Spinal cord (tissue), 10 donors: ENCODE data around the gene USP37. TPM values are rescaled to one million over a fixed set of nuclear protein-coding genes. Genes with fewer than 3 reads are reported as not detected.

Experiments used
- DNase-seq, 6 donors: peaks; one replicate each; pipeline versions ENCODE4 v3.0.0 to v3.0.0-alpha.2; 2013 to 2015; ENCODE audit warnings: low spot score in 6 of 6, low read depth in 4 of 6
- H3K27ac ChIP-seq: one replicate; pipeline ENCODE4 v1.5.1; 2013; ENCODE audit warnings: low read depth, low read length, control low read depth
- H3K27me3 ChIP-seq: one replicate; pipeline ENCODE4 v1.6.1; 2013; ENCODE audit warnings: low read length; ENCODE audit not compliant: control insufficient read depth, insufficient read depth
- H3K36me3 ChIP-seq: one replicate; pipeline ENCODE4 v1.6.1; 2013; ENCODE audit warnings: low read length; ENCODE audit not compliant: control insufficient read depth, insufficient read depth
- H3K4me1 ChIP-seq: one replicate; pipeline ENCODE4 v1.6.1; 2013; ENCODE audit warnings: low read length; ENCODE audit not compliant: control insufficient read depth, insufficient read depth
- H3K4me3 ChIP-seq: one replicate; pipeline ENCODE4 v1.5.1; 2013; ENCODE audit warnings: low read depth, low read length, control low read depth
- H3K9me3 ChIP-seq: one replicate; pipeline ENCODE4 v1.6.1; 2013; ENCODE audit warnings: low read length; ENCODE audit not compliant: control insufficient read depth, insufficient read depth
- WGBS: methylation state at CpG from one replicate; pipeline ENCODE4 v1.1.5; 2013; ENCODE audit warnings: missing lambda C conversion rate; ENCODE audit not compliant: insufficient coverage; 5-methylcytosine and 5-hydroxymethylcytosine counted together
- polyA plus RNA-seq, 2 donors: library from polyadenylated mRNA; unstranded; fragments of 120-200 nt; gene quantifications; one replicate each; pipeline ENCODE4 v1.2.1, GENCODE V29; 2013; ENCODE audit not compliant: insufficient read length in 2 of 2
- total RNA-seq, 2 donors: library from RNA; depleted of rRNA in 1 of 2; stranded (reverse); fragments of 120-200 nt in 1 of 2; fragments of >200 nt in 1 of 2; gene quantifications; one replicate each; pipeline versions ENCODE4 v1.2.3 to v1.2.4, GENCODE V29; 2013 to 2014
- donor health status: healthy.

USP37 gene
- total and polyA plus RNA-seq, 4 donors = 8.7 to 29.7 (median 13.4) TPM

DNA sequence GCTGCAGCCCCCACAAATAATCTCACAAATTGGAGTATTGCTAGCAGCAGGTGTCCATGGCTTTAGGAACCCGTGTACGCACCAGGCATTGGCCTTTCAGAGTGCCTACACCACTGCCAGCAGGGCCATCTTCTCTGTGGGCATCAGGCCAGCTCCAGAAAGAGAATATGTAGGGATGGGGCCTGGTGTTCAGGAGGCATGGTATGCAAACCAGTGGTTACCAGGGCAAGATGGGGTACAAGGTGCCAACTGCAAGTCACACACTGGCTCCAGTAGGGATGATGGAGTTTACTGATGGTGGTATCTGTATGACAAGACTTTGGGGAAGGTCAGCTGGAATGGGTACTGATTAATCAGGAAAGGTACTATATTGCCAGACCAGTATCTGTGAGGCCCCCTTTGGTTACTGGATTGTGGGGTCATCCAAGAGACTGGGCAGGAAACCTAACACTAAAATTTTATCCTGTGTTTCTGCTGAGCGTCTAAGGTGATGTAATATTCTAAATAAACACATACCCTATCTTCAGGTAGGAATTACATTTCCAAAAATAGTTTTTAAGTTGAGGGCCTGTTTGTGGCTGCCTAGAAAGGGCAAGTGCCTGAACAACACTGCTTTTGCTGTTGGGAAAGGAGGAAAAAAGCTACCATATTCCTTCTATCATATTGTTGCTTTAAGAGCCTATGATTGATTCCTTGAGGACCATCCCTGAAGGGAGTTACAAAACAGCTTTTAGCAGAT lies 9.5 kb upstream of the USP37 start:
- DNase-seq = no peak
- Histone ChIP-seq H3K27ac (no peak overlapping the region), H3K36me3 (peaks cover 15% of the 10 kb centered on the region), H3K4me3 (no peak overlapping the region), H3K27me3 (no peaks in the 10 kb centered on the region), H3K4me1 (no peaks in the 10 kb centered on the region), H3K9me3 (no peaks in the 10 kb centered on the region)
- 90% methylated on average over 2 of the region's 3 CpGs for WGBS

DNA sequence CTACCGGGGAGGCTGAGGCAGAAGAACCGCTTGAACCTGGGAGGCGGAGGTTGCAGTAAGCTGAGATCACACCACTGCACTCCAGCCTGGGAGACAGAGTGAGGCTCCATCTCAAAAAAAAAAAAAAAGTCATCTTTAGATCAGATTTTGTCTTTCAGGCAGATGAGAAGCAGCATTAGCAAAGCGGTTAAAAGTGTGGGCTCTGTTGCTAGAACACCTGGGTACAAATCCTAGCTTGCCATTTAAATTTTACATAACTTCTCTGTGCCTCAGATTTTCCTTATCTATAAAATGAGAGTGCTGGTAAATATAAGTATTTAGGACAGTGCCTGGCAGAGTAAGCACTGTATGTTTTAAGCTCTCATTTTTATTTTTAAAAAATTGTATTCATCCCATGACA lies 8.7 kb upstream of the USP37 start:
- peaks cover 16% of the 10 kb centered on the region for H3K36me3 ChIP-seq
- WGBS = 100% methylated on average over 4 of the region's 4 CpGs
- H3K4me3 ChIP-seq = no peak overlapping the region
- H3K27ac ChIP-seq = no peak overlapping the region
- no peak for DNase-seq
- no peaks in the 10 kb centered on the region for H3K27me3 ChIP-seq
- no peaks in the 10 kb centered on the region for H3K9me3 ChIP-seq
- no peaks in the 10 kb centered on the region for H3K4me1 ChIP-seq

DNA sequence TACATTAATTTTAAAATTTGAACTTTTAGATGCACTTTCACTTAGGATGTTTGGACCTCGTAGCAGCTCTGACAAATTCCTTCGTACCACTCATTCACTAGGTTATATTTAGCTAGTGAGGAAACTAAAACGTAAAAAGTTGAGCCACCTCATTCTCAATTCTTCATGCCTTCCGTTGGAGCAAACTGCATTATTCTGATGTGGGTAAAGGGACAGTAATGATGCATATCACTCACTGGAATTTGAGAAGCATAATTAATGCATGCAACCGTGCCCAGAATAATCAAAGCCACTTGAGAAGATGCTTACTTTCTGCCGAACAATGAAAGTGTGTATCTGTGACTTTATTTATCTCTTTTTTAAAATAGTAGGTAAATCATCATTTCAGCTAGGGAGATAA lies 2.7 kb upstream of the USP37 start:
- DNase-seq = no peak
- Histone ChIP-seq H3K4me3 (no peak overlapping the region), H3K9me3 (no peaks in the 10 kb centered on the region), H3K27ac (no peak overlapping the region), H3K4me1 (peaks cover 11% of the 10 kb centered on the region), H3K27me3 (no peaks in the 10 kb centered on the region), H3K36me3 (peaks cover 9% of the 10 kb centered on the region)
- WGBS = no CpG with 5 or more reads among the region's 6 CpGs

DNA sequence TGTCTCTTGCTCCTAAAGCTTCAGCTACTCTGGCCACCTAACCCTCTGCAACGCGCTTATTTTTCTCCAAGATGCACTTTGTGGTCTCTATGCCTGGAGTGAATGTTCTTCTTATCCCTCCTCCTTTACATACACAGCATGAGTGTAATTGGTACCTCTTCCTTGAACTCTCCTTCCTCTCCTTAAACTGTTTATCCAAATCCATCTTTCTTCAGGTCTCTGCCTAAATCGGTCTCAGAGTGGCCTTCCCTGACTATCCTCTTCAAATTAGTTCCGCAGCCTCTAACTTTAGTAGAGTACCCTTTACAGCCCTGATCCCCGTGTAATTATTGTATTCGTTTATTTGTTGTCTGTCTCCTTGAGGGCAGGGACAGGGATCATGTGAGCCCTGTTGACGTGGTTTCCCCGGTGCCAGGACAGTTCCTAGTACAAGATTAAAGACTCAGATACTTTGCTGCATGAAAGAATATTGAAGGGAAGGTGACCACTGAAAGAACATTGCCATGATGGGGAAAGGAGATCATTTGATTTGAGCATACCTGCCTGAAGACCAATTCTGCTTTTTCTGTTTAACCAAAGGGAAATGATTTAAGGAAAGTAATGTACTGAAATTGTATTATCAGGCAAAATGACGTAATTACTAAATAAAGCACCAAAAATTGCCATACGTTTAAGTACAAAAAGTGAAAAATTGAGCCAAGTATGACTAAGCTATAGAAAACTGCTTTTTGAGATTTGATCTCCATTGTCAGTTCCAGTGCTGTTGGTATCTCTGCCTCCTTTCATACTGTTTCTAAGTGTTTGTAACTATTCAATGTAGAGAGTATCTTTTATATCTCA lies 1.7 kb upstream of the USP37 start:
- peaks cover 11% of the 10 kb centered on the region for H3K4me1 ChIP-seq
- H3K27me3 ChIP-seq = no peaks in the 10 kb centered on the region
- peak overlapping the region; percentile 97 for H3K27ac ChIP-seq
- DNase-seq = peak in 2 of 6 donors; percentile 4 to 9
- H3K4me3 ChIP-seq = peak overlapping the region; percentile 89
- peaks cover 8% of the 10 kb centered on the region for H3K36me3 ChIP-seq
- H3K9me3 ChIP-seq = no peaks in the 10 kb centered on the region
- 0% methylated on average over 6 of the region's 10 CpGs for WGBS

DNA sequence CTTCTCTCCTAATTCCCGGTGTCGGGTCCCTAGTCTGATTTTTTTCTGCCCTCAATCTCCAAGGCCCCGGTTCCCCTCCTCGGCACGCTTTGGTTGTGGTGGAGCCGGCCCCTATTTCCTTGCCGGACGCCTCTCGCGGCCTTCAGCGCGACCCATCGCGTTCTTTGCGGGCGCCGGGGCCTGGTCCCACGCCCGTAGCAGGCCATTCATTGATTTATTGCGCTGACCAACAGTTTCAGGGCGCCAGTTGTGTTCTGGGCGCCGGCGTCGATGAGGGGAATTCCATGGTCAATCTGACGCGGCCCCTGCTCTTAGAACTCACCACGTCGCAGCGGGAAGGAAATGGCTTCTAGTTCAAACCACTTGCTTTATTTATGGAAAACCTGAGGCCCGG lies 884 bp upstream of the USP37 start:
- Histone ChIP-seq H3K4me3 (peak overlapping the region; percentile 89), H3K9me3 (no peaks in the 10 kb centered on the region), H3K27me3 (no peaks in the 10 kb centered on the region), H3K36me3 (peaks cover 8% of the 10 kb centered on the region), H3K27ac (peak overlapping the region; percentile 97), H3K4me1 (peaks cover 11% of the 10 kb centered on the region)
- under 1% methylated on average over 29 of the region's 31 CpGs for WGBS
- DNase-seq = peak in 3 of 6 donors; percentile 13 to 49 (median 20)

DNA sequence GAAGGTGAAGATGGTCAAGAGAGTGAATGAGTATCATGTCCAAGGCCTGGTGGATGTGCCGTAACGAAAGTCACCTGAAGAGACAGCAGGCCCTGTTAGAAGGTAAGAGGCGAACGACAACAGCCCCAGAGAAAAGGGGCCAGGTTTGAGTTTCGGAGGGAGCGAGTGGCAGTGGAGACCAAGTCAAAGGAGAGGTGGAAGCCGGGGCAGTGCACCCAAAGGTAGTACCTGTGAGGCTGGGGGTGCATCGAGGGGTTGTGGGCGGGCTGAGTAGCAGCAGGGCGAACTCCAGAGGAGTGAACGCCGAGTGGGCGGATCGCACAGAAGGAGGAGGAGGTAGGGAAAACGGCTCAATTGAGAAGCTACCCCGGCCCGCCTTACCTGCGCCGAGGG lies 358 bp downstream of the USP37 start:
- Histone ChIP-seq H3K36me3 (peaks cover 8% of the 10 kb centered on the region), H3K27ac (peak overlapping the region; percentile 97), H3K4me1 (peaks cover 11% of the 10 kb centered on the region), H3K4me3 (peak overlapping the region; percentile 89), H3K27me3 (no peaks in the 10 kb centered on the region), H3K9me3 (no peaks in the 10 kb centered on the region)
- under 1% methylated on average over 19 of the region's 19 CpGs for WGBS
- peak in 1 of 6 donors; percentile 2 for DNase-seq

DNA sequence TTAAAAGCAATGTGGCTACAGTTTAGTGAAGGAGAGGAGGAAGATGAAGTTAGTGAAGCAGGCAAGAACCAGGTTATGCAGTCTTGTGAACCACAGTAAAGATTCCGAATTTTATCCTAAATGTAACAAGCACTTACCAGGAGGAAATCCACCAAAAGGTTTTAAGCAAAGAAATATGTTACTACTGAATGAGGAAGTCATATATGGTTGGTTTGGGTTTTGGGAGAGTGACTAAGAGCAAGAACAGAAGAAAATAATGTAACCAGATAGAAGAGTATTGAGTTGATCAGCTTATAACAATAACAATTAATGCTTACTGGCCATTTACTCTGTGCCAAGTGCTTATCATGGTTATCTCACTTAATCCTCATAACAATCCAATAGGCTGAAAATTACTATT lies 1.9 kb downstream of the USP37 start:
- Histone ChIP-seq H3K27me3 (no peaks in the 10 kb centered on the region), H3K4me1 (peaks cover 10% of the 10 kb centered on the region), H3K27ac (no peak overlapping the region), H3K9me3 (no peaks in the 10 kb centered on the region), H3K4me3 (no peak overlapping the region), H3K36me3 (peaks cover 5% of the 10 kb centered on the region)
- DNase-seq = no peak
- no CpG with 5 or more reads among the region's 1 CpG for WGBS

DNA sequence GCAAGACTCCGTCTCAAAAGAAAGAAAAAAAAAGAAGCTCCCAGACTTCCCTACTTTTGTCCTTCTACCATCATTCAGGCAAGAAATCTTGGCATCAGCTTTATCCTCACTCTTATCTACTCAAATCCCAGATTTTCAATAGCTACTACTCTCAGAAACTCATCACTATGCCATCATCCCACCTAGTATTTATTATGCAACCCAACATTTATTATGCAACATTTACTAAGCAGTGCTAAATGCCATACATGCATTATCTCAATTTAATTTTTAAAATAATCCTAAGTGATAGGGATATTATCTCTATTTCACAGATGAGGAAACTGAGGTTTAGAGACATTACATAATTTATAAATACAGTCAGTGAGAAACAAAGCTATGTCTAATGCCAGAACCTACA lies 4.1 kb downstream of the USP37 start:
- Histone ChIP-seq H3K4me1 (peaks cover 3% of the 10 kb centered on the region), H3K9me3 (no peaks in the 10 kb centered on the region), H3K4me3 (no peak overlapping the region), H3K27me3 (no peaks in the 10 kb centered on the region), H3K27ac (no peak overlapping the region), H3K36me3 (peaks cover 7% of the 10 kb centered on the region)
- WGBS = no CpG with 5 or more reads among the region's 1 CpG
- DNase-seq = no peak

DNA sequence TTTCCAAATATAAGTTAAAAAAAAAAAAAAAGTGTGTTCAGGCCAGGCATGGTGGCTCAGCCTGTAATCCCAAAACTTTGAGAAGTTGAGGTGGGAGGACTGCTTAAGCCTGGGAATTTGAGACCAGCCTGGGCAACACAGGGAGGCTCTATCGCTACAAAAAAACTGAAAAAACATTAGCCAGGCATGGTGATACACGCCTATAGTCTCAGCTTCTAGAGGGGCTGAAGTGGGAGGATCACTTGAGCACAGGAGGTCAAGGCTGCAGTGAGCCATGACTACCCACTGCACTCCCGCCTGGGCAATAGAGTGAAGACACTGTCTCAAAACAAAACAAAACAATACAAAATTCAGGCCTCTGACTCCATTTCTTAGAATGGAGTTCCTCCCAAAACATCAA lies 9.2 kb downstream of the USP37 start:
- no peaks in the 10 kb centered on the region for H3K4me1 ChIP-seq
- peaks cover 19% of the 10 kb centered on the region for H3K36me3 ChIP-seq
- WGBS = 79% methylated on average over 2 of the region's 3 CpGs
- no peak overlapping the region for H3K4me3 ChIP-seq
- DNase-seq = no peak
- no peak overlapping the region for H3K27ac ChIP-seq
- H3K27me3 ChIP-seq = no peaks in the 10 kb centered on the region
- no peaks in the 10 kb centered on the region for H3K9me3 ChIP-seq
